NCI-H2107 treated with DMSO at 0.1 percent for 48 hours (cell line): Measurements from ENCODE around the gene NXPH2.
"Not testable (repeated sequence)": the region's sequence is repeated elsewhere in the genome, so short reads cannot be mapped to it uniquely, and the experiment has no call there.

Experiments used
- DNase-seq: peaks from one replicate; lab custom pipeline; 2025; ENCODE audit not compliant: unreplicated experiment; lab: John Stamatoyannopoulos, UW

NXPH2 gene

DNA sequence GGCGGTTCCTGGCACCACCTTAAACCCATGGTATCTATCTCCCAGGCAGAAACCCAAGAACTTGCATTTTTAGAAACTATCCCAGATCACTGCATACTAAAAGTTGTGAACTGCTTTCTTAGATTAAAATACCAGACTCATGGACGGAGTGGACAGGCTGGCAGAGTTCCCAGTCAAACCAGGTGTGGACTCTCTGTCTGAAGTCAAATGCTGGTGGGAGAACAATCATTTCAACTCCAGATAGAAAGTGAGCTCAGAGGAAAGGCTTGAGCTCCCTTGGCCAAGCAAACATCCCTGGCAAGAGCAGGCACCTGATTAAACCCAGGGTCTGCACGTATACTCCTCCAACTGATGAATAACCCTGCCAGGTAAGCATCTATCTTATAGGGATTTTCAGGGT lies 19.5 kb downstream of the NXPH2 start:
- DNase-seq = no peak

GRCh38 chr2:138757384-138757783 lies 22.8 kb downstream of the NXPH2 start:
- no peak for DNase-seq

DNA sequence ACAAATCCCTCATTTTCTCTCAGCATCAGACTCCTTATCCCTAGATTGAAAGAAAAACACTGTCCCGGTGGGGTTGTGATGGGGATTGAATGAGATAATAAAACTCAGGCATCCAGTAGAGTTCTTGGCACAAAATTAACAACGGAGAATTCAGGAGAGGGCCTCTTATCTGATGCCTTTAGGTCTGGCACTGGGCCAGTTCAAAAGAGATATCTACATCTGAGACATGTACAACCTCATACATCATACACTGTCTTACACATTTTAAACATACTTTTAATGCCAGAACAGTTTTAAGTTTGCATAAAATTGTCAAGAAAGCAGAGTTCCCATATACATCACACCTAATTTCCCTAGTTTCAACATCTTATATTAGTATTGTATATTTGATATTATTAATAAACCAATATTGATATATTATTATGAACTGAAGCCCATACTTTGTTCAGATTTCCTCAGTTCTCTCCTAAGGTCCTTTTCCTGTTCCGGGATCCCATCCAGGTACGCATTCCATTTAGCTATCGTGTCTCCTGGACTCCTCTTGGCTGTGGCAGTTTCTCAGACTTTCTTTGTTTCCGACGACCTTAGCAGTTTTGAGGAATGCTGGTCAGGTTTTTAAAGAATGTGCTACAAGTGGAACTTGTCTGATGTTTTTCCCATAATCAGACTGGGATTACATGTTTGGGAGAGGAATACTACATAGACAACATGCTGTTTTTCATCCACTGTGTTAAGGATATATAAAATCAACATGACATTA lies 27.8 kb downstream of the NXPH2 start:
- no peak for DNase-seq

DNA sequence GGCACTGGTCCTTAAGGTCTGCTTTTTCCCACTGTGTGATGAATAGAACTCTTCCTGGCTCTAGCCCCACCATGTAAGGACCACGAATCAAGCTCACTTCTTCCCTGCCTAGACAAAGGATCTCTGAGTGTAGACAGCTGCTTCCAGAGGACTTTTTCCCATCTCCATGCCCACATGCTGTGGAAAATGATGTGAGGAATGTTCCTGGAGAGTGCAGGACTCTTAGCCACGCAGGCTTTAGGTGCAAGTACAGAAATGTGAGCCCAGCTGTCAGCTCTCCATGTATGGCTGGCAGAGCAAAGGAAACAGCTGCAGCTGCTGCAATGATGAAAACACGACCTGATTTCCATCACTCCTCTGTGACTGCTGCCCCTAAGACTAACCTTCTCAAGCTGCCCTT lies 35.5 kb downstream of the NXPH2 start:
- peak; percentile 6 for DNase-seq

DNA sequence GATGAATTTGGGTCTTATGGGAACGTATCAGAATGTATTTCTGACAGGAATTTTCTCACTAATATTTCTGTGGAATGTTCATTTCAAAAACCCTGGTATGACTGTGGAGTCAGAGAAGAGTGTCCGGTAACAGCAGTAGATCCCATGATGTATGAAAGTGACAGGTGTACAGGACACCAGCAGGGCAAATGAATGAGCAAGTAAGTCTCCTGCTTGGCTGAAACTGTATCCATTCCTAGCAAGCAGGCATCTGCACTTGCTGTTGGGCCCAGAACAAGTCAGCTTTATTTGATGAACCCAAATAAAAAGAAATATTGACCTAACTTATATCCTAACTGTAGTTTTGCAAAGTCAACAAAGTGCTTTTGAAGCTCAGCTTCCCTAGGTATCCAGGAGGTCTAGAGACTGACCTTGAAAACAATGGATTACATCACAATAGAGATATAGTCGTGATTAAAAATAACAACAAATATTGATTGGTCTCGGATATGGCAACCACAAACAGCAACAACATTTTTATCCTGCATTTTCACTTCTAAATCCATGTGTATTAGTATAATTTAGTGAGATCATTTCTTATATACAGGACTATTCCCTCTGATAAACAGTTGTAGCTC lies 37.6 kb downstream of the NXPH2 start:
- DNase-seq = peak; percentile 16

GRCh38 chr2:138741851-138742250 lies 38.3 kb downstream of the NXPH2 start:
- no peak for DNase-seq

DNA sequence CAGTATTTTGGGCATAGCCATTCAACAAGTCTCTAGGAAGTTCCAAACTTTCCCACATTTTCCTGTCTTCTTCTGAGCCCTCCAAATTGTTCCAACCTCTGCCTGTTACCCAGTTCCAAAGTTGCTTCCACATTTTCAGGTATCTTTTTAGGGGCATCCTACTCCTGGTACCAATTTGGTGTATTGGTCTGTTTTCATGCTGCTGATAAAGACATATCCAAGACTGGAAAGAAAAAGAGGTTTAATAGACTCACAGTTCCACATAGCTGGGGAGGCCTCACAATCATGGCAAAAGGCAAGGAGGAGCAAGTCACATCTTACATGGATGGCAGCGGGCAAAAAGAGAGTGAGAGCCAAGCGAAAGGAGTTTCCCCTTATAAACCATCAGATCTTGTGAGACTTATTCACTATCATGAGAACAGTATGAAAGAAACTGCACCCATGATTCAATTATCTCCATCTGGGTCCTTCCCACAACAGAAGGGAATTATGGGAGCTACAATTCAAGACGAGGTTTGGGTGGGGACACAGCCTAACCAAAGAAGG lies 43.1 kb downstream of the NXPH2 start:
- DNase-seq = not testable (repeated sequence)

- DNase-seq = no peak
Observed at GRCh38 chr2:138732651-138733050, 47.5 kb downstream of the NXPH2 start.

- no peak for DNase-seq
Observed at GRCh38 chr2:138730497-138731030, 49.6 kb downstream of the NXPH2 start.

GRCh38 chr2:138727956-138728355 lies 52.2 kb downstream of the NXPH2 start:
- DNase-seq = no peak

DNA sequence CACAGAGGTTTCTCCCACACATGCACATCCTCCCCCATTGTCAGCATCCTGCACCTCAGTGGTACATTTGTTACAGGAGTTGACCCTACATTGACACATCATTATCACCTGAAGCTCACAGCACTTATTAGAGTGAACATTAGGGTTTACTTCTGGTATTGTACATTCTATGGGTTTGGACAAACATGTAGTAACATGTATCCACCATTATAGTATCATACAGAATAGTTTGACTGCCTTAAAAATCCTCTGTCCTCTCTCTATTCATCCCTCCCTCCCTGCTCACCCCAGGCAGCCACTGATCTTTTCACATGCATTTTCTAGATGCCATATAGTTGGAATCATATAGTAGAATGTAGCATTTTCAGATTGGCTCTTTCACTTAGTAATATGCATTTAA lies 53.5 kb downstream of the NXPH2 start:
- no peak for DNase-seq

GRCh38 chr2:138724729-138725459 lies 55.3 kb downstream of the NXPH2 start:
- DNase-seq = no peak

- DNase-seq = no peak
Observed at GRCh38 chr2:138724327-138724726, 55.9 kb downstream of the NXPH2 start.

DNA sequence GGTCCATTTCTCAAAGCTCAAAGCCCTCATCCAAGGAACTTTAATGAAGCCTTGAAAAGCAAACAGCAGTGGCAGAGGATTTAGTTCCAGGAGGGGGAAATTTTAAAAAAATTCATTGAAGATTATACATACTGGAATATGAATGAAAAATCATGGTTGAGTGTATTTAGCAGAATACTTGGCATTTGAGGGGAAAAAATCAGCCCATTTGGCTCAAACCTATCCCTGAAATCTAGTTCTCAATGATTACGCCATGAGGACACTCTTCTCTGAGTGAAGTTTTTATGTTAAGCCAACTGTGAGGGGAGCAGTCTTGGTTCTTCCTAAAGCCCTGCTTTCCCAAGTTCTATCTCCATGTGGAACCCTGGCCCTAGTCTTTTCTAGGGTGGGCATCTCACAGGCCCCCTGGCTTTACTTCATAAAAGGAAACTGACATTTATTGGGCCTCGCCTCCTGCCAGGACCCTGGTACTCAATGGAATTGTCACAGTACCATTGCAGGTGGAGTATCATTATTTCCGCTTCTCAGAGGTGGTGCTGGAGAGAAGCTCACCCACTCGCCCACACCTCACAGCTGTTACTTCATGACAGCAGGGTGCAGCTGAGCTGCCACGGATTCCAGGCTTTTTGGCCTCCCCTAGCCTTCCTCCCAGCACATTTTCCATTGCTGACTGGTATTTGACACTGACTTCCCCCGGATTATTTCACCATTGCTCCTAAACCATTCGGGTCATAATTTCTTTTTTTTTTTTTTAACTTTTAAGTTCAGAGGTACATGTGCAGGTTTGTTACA lies 56.8 kb downstream of the NXPH2 start:
- no peak for DNase-seq

- DNase-seq = no peak
Observed at GRCh38 chr2:138722316-138722715, 57.9 kb downstream of the NXPH2 start.

GRCh38 chr2:138720035-138720838 lies 60.0 kb downstream of the NXPH2 start:
- DNase-seq = no peak

- DNase-seq = no peak
Observed at GRCh38 chr2:138718405-138718804, 61.8 kb downstream of the NXPH2 start.

GRCh38 chr2:138716183-138716582 lies 64.0 kb downstream of the NXPH2 start:
- no peak for DNase-seq

DNA sequence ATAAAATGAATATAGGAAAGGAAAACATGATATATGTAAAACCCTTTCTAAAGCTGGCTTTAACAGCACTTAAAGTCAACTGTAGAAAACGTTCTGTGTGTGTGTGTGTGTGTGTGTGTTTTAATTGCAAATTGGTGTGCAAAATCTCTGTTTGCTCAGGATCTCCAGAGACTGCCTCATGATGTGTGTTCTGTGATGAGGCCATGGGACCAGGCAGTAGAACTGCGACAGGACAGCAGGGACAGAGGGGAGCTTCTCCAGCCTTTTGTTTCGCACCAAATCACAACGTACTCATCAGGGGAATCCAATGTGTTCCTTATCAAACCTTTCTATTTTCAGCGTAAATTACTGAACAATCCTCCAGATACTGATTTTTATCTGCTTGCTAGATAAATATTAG lies 66.7 kb downstream of the NXPH2 start:
- DNase-seq = no peak

DNA sequence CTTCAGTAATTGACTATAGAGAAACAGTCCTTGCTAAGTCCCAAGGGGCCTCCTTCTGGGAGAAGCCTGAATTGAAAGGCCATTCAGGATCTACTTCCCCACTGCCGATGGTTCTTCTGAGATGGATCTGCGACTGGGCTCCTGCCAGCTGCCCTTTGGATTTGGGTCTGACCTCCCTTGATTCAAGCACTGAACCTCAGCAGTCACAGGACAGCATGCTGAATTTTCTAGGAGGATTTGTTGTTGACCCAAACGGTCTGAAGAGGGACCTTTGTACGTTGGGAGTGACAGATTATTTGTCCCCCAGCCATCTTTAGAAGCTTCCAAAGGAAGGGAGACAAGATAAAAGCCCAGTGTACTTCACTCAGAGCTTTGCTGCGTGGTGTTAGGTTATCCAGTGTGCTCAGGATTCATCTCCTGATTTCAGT lies 67.1 kb downstream of the NXPH2 start:
- no peak for DNase-seq
